GM21786 (cell line): ENCODE measurements around the gene MAD1L1.

Source experiments
- ATAC-seq: cut with Tn5 transposase; IDR thresholded peaks from one replicate; pipeline ENCODE4 v1.9.1; 2021; ENCODE audit not compliant: unreplicated experiment

MAD1L1 gene

GRCh38 chr7:2049782-2050510 lies 182.8 kb downstream of the MAD1L1 start:
- no peak for ATAC-seq

- ATAC-seq, result no peak
Observed at GRCh38 chr7:2049111-2049781, 183.5 kb downstream of the MAD1L1 start.

- no peak for ATAC-seq
Observed at GRCh38 chr7:2048531-2048930, 184.2 kb downstream of the MAD1L1 start.

- no peak for ATAC-seq
Observed at GRCh38 chr7:2048006-2048405, 184.7 kb downstream of the MAD1L1 start.

GRCh38 chr7:2046581-2047565 lies 185.9 kb downstream of the MAD1L1 start:
- no peak for ATAC-seq

- ATAC-seq, result no peak
Observed at GRCh38 chr7:2045559-2046405, 187.0 kb downstream of the MAD1L1 start.

- ATAC-seq, result no peak
Observed at GRCh38 chr7:2044883-2045471, 187.8 kb downstream of the MAD1L1 start.

GRCh38 chr7:2044311-2044882 lies 188.3 kb downstream of the MAD1L1 start:
- no peak for ATAC-seq

- ATAC-seq, result no peak
Observed at GRCh38 chr7:2043316-2044039, 189.3 kb downstream of the MAD1L1 start.

GRCh38 chr7:2042650-2043049 lies 190.1 kb downstream of the MAD1L1 start:
- no peak for ATAC-seq

- ATAC-seq, result no peak
Observed at GRCh38 chr7:2041496-2042367, 191.0 kb downstream of the MAD1L1 start.

- no peak for ATAC-seq
Observed at GRCh38 chr7:2040893-2041270, 191.9 kb downstream of the MAD1L1 start.

- ATAC-seq, result no peak
Observed at GRCh38 chr7:2040201-2040892, 192.4 kb downstream of the MAD1L1 start.

GRCh38 chr7:2038931-2039728 lies 193.6 kb downstream of the MAD1L1 start:
- no peak for ATAC-seq

- no peak for ATAC-seq
Observed at GRCh38 chr7:2037808-2038522, 194.8 kb downstream of the MAD1L1 start.

- ATAC-seq, result no peak
Observed at GRCh38 chr7:2037301-2037807, 195.4 kb downstream of the MAD1L1 start.
